Mesangial cell (primary cell): ENCODE results near the gene MTMR6. TPM values are rescaled to one million over a fixed set of nuclear protein-coding genes. Genes with fewer than 3 reads are reported as not detected.

Experiments used
- total RNA-seq: library from RNA; depleted of rRNA; stranded (reverse); fragments of >200 nt; gene quantifications from 2 replicates; pipeline ENCODE4 v1.2.3, GENCODE V29; 2015

MTMR6 gene
- total RNA-seq = 11.7 and 21.0 TPM in 2 replicates

DNA sequence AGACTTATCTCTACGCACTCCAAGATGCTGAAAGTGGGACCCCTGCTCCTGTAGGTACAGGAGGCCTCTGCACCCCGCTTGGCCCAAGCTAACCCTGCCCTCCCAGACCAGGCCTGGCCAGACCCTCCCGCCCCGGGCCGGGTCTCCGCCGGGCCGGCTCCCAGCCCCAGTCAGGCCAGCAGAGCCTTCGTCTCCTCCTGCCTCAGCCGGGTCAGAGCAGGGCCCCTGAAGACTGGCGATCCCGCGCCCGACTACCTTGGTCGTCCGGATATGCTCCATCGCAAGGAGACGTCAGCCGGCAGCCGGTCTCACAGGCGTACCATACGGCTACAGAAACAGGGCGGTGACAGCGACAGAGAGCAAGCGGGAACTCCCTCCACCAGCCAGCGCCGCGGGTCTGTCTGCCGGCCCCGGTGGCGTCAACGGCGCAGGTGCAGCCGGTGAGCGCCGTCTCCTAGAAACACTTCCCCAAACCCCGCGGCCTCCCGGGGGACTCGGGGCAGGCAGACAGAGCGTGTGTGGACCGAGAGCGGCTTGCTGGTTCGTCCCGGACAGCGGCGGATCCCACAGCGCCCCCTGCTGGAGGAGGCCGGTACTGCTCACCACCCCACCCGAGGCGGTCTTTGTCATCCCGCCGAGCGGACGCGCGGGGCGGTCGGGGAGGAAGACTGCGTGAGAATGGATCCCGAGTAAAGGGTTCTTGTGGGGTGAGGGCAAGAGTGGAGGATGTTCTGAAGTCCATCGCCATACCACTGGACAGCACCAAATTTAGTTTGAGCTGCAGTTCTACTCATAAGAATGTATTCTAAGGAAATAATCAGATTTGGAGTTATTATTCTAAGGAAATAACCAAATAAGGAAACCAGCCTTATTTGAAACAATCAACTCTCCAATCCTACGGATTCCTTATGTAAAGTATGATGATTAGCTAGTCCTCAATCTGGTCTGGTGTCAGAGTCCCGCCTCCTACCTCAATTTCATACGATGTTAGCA lies at the start of gene MTMR6:
Gene MTMR6, minus strand, starts transcription at position 520 of the 993 bp plus-strand sequence. Its CDS starts 241 bp downstream, at position 279.

DNA sequence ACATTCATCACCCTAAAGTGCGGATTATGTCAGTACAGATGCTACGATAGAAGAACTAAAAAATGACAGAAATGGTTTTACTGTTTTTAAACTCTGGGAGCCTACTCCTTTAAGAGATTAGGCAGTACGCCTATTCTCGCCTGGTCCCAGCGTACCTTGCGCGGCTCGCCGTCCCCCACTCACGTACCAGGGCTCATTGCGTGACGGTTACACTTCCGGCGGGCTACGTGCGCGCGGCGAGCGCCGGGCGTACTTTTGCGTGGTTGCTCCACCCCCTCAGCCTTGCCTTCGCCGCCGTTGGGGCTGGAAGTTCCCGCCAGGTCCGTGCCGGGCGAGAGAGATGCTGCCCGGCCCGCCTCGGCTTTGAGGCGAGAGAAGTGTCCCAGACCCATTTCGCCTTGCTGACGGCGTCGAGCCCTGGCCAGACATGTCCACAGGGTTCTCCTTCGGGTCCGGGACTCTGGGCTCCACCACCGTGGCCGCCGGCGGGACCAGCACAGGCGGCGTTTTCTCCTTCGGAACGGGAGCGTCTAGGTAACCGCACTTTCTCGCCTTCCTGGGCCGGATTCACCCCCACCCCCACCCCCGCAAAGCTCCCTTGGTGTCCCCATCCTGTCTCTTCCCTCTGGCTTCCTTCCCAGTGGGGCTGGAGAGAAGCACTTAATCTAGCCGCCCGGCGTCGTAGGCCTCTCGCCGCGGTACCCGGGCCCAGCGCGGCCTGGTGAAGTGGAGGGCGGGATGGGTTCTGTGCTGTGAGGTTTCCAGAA lies 14.2 kb upstream of the MTMR6 start, which contains the start of gene NUP58:
Gene NUP58, plus strand, starts transcription at position 279 of the 767 bp plus-strand sequence. Its CDS starts 149 bp downstream, at position 428.

Other genes starting within 250 kb of the MTMR6 start
- gene PABPC3, start 191.4 kb downstream of the MTMR6 start, total RNA-seq = 0.33 and 0.51 TPM in 2 replicates
- gene AMER2, start 115.2 kb downstream of the MTMR6 start, total RNA-seq = under 0.01 and 0.25 TPM in 2 replicates
- gene NUP58, start 14.1 kb upstream of the MTMR6 start, total RNA-seq = 69.6 and 87.3 TPM in 2 replicates
- gene ATP8A2, start 84.5 kb upstream of the MTMR6 start, total RNA-seq = 1.5 and 2.4 TPM in 2 replicates